SH-SY5Y (cell line): Measurements from ENCODE around the gene STBD1.

ENCODE experiments used
- GATA2 ChIP-seq: IDR thresholded peaks from 2 replicates; pipeline ENCODE4 v1.6.1; 2011; ENCODE audit warnings: mild to moderate bottlenecking, low read depth, low read length
- GATA3 ChIP-seq: IDR thresholded peaks from 2 replicates; pipeline ENCODE4 v1.6.1; 2011; ENCODE audit warnings: low read depth, mild to moderate bottlenecking, low read length, moderate library complexity

DNA sequence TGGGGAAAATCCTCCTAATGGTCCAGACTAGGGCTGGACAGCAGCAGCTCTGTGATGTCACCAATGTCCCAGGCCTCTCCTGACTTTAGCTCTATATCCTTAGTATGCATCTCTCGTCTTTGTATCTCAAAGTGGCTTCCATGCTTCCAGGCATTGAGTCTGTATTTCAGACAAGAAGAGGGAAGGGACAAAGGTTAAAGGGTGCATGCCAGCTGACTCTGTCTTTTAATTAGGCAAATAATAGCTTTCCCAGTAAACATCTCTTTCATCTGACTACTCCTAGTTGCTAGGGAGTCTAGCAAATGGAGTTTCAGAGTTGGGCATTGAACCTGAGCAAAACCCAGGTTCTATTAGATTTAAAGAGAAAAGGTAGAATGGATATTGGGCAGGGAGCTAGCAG is 49.6 kb upstream of the STBD1 start:
- no peak for TF ChIP-seq GATA3
- no peak for TF ChIP-seq GATA2
